ENCODE results near the gene IQGAP2.

IQGAP2 gene, protein sequence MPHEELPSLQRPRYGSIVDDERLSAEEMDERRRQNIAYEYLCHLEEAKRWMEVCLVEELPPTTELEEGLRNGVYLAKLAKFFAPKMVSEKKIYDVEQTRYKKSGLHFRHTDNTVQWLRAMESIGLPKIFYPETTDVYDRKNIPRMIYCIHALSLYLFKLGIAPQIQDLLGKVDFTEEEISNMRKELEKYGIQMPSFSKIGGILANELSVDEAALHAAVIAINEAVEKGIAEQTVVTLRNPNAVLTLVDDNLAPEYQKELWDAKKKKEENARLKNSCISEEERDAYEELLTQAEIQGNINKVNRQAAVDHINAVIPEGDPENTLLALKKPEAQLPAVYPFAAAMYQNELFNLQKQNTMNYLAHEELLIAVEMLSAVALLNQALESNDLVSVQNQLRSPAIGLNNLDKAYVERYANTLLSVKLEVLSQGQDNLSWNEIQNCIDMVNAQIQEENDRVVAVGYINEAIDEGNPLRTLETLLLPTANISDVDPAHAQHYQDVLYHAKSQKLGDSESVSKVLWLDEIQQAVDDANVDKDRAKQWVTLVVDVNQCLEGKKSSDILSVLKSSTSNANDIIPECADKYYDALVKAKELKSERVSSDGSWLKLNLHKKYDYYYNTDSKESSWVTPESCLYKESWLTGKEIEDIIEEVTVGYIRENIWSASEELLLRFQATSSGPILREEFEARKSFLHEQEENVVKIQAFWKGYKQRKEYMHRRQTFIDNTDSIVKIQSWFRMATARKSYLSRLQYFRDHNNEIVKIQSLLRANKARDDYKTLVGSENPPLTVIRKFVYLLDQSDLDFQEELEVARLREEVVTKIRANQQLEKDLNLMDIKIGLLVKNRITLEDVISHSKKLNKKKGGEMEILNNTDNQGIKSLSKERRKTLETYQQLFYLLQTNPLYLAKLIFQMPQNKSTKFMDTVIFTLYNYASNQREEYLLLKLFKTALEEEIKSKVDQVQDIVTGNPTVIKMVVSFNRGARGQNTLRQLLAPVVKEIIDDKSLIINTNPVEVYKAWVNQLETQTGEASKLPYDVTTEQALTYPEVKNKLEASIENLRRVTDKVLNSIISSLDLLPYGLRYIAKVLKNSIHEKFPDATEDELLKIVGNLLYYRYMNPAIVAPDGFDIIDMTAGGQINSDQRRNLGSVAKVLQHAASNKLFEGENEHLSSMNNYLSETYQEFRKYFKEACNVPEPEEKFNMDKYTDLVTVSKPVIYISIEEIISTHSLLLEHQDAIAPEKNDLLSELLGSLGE (N-terminal part only)

DNA sequence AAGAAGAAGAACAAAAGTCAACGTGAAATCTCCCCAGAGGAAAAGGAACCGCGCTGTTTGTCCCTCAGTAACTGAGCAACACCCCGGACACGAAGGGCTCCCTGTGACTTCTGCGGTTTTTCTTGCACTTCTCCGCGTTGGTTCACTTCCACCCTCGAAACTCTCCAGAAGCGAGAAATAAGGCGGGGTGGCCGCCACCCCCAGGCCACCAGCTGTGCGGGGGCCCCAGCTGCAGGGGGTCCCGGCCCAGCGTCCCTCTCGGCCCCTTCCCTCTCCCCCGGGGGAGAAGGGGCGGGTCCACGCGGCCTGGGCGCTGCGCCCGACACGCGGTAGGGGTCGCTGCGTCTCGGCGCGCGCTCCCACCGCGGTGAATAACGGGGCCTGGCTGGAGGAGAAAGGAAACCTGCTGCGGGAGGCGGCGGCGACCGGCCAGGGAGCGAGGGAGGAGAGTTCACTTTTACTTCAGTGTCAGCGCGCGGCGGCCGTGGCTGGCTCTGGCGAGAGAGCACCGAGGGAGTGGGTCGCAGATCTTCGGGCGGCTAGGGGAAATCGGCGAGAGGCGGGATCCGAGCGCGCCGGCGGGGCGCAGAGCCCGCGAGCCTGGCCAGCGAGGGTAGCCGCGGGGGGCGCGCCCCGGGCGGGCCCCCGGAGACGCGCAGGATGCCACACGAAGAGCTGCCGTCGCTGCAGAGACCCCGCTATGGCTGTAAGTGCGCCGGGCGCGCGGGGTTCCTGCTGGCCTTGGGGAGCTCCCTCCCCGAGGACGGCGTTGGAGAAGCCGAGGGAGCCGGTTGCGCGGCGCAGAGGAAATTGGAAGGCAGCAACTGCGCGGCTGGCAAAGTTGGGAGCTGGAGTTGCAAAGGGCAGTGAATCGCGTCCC lies at the start of gene IQGAP2:
Gene IQGAP2 (plus strand): TSS at position 400 of the 880 bp plus-strand sequence. CDS start 261 bp downstream, at position 661.
- peak; percentile 87 for DNase-seq

DNA sequence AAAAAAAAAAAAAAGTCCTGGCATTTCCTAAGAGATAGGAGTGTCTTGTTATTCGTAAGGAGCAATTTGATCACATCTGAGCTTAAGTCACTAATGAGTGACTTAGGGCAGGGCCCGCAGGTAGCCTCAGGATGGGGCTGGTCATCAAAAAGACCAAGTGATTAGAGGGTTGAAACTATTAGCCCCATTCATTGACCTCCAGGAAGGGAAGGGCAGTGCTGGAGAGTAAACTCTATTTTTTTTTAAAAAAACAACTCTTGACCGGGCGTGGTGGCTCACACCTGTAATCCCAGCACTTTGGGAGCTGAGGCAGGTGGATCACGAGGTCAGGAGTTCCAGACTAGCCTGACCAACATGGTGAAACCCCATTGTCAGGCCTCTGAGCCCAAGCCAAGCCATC lies 46.2 kb upstream of the IQGAP2 start:
- no peak for DNase-seq

DNA sequence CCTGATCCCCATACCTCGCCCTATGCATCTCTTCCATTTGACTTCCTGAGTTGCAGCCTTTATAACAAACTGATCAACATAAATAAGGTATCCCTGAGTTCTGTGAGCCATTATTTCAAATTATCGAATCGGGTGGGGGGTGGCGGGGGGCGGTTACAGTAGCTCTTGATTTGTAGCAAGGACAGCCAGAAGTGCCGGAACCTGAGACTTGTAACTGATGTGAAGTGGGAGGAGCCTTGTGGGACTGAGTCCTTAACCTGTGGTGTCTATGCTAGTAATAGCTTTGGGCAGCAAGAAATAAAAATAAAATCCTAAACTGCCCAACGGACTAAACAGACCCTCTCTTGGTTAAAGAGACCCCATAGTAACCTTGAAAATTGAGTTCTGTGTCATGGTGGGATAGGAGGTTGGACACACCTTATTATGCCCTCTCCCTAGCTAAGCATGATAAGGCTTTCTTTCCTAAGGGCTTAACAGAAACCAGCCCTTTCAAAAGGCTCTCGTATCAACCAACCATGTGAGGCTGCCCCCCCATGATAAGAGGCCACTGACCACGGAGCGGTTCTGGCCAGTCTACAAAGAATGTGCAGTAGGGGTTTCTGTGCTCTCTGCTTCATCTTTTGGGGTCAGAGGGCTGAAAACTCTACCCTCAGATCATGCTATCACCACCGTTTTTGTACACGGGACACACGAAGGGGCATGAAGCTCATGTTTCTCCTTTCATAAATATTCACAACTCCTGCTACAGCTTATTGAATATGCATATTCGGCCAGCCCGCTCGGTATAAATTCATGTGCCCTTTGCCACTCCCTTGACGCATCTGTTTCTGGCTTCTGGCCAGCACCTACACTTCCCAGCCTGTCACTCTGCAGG lies 39.5 kb upstream of the IQGAP2 start:
- DNase-seq: peak; percentile 97

DNA sequence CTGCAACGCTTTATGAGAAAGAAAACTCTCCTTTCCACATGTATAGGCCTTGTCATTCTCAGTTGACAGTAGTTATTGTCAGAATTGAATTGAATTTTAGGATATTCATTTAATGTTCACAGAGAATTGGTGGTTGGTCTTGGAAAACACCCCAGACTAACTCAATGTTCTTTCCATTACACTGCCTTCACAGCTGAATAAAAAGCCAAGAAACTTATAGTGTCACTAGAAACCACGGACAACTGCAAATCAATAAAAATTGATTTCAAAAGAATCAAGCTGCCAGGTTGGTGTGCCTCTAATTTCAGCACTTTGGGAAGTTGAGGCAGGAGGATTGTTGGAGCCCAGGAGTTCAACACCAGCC lies 38.9 kb upstream of the IQGAP2 start:
- no peak for DNase-seq

DNA sequence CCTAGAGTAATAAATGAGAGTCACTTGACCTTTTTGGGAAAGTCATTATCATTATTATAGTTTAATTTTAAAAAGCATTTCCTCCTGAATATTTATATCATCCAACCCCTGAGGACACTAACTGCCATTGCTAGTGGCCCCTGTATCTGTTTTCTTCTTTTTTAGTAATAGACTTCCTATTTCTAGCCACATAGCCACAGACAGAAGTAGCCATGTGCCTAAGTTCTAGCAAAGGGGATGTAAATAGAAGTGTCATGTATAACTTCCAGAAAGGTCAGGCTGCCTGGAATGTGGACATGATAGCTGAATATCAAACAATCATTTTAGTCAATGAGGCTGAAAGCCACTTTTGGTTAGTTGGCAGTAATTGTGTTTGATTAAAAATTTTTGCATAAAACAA lies 37.5 kb upstream of the IQGAP2 start:
- peak; percentile 40 for DNase-seq

DNA sequence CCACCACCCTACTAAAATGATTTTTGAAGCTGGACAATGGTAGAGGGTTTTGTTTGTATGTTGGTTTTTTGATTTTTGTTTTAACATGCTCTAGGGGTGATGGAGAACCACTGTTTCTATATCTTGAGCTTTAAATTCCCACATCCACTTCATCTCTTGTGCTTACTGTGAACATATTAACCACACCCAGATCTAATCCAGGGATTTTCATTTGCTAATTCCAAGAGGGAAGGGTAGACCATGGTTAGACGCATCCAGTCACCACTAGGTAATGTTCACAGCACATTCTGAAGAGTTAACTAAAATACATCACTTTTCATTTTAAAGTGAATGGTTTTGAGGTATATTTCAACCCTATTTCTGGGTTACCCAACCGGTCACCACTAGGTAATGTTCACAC lies 36.5 kb upstream of the IQGAP2 start:
- DNase-seq: peak; percentile 41

DNA sequence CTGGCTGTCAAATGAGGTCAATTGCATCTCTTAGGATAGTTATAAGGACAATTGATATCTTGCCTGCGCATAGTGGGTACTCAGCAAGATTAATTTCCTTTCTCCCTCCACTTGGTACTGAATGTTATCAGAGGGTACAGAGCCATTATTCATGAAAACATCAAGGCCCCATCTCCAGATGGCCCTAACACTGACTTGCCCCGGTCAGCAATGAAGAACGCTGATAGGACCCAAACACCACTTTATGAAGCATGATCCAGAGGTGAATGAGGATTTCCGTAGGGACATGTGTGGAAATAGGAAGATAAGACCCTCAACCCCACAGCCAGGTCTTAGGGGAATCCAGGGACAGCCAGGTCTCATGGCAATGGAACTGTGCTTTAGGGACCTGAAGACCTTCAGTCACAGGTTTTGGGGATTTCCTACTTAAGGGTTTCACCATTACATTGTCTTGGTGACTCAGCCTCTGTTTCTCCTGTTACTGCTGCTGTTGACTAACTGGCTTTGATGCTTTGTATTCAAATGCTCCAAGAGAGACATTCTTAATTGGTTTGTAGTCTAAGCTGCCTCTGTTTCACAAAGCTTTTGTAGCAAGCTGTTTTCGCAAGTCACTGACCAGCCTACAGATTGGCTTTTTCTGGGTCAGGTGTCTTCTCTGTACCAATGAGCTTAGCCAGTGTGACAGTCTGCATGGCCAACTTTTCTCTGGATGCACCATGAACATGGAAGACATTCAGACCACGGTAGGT lies 35.3 kb upstream of the IQGAP2 start:
- DNase-seq: no peak

DNA sequence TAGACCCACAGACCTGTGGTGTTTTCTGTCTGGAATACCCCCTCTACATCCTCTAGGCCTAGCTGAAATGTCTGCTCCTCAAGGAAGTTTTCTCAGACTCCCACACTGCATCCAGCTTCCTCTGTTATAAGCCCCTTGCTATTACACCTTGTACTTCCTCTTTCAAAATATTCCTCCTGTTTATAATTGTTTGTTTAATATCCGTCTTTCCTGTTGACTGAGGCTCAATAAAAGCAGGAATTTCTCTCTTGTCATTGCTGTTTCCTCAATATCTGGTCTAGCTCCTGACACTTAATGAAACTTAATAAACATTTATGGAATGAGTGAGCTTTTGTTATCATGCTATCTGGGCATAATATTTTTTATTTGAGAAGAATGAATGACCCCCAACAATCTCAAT lies 34.1 kb upstream of the IQGAP2 start:
- no peak for DNase-seq

DNA sequence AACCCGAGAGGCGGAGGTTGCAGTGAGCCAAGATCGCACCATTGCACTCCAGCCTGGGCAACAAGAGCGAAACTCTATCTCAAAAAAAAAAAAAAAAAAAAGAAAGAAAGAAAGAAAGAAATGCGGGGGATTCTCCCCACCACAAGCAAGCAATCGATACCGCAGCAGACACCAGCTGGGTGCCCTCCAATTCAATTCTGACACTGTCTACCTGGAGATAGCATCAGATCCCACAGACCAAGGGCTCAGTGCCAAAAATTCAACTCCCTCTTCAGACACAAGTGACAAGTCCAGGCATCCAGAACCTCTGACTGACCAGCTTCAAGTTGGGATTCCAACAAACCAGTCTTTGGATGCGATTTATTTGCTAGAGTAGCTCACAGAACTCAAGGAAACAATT lies 33.4 kb upstream of the IQGAP2 start:
- peak; percentile 82 for DNase-seq

DNA sequence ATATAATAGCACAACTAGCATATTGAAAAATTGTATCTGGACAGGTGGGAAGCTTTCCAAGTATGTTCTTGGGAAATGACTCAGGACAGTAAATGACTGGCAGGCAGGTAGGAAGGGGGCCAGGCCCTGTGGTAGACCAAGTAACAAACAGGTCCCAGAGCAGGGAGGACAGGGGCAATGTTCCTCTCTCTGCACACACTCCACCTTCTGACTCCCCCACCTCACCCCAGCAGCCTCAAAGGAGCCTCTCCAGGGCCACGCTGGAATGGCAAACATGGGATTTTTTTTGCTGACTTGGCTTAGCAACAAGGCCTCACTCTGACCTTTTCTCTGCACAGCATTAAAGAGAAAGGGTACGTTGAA lies 31.1 kb upstream of the IQGAP2 start:
- no peak for DNase-seq

DNA sequence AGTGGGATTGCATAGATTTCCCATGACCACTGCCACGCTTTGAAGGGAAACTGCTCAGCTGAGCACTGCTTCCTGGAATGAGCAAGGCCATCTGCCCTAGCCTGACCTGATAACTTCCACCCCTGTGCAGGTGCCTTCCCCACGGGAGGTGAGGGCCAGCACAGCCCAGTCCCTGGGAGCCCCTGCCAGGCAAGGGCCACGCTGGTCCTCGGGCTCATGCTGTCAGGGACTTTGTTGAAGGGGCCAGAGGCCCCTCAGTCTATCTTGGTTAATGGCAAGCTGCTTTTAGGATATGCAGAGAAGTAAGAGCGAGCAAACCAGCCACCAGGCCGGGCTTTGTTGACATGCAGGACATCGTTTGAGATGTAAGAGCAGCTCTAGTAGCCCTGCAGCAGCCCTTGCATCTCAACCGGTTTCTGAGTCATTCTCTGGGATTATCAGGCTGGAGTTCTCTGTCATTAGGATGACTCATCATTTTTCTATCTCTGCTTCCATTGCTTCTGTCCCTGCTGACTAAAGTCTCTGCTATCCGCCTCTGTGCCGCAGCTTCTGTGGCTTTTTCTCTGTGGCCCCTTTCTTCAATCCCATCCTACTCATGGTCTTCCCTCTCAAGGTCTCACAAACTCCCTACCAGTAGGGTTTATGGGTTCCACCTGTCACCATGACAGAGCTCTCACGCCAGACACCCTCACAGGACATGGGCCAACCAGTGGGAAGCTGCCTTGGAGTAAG lies 30.6 kb upstream of the IQGAP2 start:
- peak; percentile 96 for DNase-seq

DNA sequence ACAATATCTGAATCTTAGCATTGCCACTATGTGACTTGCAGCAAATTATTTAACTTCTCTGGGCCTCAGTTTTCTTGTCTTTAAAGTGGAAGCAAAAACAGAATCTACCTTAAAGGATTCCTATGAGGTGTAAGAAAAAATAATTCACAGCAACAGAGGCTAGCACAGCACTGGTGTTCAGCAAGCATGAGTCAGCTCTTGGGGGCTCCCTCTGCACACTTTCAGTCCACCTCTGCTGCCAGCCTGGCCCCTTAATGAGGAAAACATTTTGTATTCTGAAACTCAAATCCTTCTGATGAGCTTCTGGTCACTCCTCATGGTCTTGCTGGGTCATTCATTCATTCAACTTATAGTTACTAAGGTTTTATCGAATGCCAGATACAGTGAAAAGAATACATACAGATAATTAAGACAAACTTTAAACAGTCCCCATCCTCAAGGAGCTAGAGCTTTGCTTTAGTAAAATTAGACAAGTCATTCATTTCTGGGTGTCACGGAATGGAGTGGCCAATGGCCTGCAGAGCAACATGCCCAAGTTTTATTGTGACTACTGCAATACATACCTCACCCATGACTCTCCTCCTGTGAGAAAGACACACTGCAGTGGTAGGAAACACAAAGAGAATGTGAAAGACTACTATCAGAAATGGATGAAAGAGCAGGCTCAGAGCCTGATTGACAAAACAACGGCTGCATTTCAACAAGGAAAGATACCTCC lies 26.8 kb upstream of the IQGAP2 start:
- peak; percentile 51 for DNase-seq

DNA sequence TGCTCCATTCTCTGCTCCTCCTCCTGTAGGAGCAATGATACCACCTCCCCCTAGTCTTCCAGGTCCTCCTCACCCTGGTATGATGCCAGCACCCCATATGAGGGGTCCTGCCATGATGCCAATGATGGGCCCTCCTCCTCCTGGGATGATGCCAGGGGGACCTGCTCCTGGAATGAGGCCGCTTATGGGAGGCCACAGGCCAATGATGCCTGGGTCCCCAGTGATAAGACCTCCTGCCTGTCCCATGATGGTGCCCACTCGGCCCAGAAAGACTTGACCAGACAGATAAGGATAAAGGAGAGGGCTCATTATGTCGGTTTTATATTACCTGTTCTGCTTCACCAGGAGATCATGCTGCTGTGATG lies 26.2 kb upstream of the IQGAP2 start:
- peak; percentile 58 for DNase-seq

DNA sequence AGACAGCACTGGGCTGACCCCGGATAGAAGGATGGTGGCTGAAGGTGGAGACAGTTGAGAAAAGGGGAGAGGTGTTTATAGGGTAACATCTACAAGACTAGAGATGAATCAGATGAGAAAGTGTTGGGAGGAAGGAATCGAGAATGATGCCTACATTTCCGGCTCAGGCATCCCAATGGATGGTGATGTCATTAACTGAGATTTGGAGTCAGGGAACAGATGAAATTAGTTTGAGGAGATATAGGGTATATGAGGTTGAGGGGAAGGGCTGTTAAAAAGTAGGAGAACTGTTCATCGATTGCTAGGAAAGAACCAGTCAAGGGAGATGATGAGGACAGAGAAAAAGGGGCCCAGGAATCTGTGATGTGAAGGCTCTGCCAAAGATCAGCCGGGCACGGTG lies 24.7 kb upstream of the IQGAP2 start:
- DNase-seq: no peak

DNA sequence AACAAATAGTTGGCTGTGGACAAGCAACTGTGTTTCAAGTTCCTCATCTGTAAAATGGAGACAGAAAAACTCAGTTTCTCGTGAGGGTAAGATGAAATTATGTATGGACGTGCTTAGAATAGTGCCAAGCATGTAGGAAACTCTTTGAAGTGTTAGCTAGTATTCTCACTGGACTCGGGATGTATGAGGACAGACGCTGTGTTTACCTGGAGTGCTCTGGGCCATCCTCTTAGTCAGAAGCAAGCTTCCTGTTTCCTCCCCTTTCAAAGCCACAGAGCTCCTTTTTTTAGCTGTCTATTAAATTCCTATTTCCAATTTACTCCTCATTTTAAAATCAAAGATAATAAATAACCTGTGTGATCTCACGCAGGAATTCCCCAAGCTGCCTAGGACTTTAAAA lies 23.8 kb upstream of the IQGAP2 start:
- no peak for DNase-seq

DNA sequence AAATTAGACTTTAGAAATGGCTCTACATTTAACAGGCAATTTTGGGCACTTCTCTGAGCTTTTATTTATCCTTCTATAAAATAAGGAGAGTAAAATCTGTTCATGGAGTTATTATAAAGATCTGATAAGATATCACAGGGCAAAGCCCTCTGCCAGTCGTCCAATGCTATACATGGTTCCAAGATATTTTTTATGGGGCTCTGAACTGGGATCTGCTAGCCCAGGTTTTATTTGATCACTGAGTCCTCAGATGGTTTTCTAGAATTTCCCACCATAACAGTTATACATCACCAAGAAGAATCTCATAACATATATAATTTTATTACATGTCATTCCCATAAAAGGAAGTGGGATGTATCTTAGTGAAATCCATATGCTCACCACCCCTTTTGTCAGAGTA lies 23.2 kb upstream of the IQGAP2 start:
- no peak for DNase-seq

DNA sequence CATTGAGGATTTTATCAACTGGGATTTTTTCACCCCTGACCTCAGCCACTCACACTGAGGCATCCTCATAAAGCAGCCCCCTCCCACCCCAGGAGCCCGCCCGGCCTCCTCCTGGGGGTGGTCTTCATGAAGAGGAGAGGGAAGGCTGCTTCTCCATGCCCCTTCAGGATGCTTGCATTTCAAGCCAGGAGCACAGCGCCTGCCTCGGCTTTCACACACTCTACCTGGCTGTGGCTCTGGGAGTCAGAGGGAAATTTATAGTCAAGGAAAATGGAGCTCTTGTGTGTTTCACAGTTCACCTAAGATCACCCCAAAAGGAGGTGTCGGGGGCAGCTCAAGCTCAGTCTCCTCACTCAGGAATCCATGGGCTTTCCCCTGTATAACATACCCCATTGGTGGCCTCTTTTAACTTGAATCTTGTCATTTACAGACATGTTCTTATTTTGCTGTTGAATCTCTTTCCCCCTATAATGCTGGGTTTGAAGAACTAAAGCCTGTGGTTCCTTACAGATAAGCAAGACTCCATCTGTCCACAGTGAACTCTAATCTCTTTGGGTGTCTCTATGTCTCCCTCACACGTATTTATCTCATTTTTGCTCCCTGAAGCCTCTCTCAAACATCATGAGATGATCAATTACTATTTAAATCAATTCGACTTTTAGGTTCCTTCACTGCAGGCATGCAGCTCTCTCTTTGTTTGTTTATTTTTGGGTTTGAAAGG lies 22.6 kb upstream of the IQGAP2 start:
- peak; percentile 83 for DNase-seq

DNA sequence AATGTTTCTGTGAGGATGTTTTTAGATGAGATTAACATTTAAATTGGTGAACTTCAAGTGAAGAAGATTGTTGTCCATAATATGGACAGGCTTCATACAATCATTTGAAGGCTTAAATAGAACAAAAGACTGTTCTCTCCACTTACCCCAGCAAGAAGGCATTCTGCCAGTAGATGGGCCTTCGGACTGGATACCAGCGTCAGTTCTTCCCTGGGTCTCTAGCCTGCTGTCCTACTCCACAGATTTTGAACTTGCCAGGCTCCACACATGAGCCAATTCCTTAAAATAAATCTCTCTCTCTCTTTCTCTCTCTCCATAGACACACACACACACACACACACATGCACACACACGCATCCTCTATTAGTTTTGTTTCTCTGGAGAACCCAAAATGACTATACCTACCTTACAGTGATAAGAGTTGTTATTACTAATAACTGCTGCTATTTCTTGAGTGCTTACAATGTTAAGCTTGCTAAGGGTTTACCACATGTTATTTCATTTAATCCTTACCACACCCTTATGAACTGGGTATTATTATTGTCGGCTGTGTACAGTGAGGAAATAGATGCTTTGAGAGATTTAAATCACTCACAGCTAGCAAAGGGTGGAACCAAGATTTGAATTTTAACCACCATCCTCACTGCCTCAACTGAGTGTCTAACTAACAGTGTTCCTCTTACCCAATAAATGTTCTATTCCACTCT lies 19.8 kb upstream of the IQGAP2 start:
- no peak for DNase-seq

Measured in hematopoietic multipotent progenitor cell treated with erythropoietin and hydrocortisone succinate and interleukin-3 and kit ligand, for 6 days (in vitro differentiated cells).